HG02759 (cell line): Measurements from ENCODE around the gene HLA-DRB5.
"Not testable (repeated sequence)": the region's sequence is repeated elsewhere in the genome, so short reads cannot be mapped to it uniquely, and the experiment has no call there.

Experiments
- ATAC-seq: cut with Tn5 transposase; IDR thresholded peaks from one replicate; pipeline ENCODE4 v1.9.1; 2021; ENCODE audit warnings: mild to moderate bottlenecking, moderate library complexity; ENCODE audit not compliant: unreplicated experiment

The HLA-DRB5 gene

DNA sequence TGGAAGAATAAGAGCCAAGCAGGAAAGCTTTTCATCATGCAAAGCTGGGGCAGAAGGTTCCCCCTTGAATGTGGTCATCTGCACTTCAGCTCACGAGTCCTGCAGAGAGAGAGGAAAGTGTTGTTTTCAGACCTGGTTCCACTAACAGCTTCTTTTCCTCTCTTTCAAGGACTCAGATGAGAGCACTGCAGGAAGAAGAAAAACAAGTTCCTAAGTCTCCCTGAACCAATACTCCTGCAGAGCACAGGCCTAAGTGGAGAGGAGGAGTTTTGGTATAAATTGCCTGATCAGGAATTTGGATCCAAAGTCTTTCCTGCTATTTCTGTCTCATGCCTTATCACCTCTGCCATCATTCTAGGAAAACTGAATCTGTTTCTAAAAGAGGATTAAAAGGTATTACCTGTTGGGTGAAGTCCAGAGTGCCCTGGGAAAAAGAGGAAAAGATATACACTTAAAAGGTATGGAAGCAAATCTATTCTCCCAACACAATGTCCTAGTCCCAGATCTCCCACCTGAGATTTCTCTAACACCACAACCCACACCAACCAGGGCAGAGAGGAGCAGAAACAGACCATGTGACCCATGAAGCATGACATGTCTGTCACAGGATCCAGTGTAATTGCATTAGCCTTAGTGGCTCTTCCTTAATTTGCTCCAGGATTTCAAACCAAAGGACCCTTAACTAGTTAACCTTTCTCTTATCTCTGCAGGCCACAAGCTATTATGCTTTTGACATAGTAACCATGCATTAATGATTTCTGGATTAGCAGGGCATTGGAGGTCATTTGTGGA is 12.2 kb downstream of the HLA-DRB5 start:
- ATAC-seq = no peak

GRCh38 chr6:32501016-32501415 is 29.1 kb downstream of the HLA-DRB5 start:
- no peak for ATAC-seq

DNA sequence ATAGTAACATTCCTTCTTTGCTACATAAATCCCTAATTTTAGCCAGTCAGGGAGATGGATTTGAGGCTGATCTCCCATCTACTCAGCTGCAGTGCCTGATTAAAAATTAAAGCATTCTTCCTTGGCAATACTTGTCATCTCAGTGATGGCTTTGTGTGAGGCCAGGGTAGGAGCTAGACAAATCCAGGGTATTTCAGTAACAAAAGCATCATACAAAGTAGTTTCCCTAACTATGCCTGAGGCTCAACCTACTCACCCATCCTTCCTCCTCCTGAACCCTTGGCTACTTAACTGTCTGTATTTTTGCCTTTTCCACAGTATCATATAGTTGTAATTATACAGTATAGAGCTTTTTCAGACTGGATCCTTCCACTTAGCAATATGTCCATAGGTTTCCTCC is 37.7 kb downstream of the HLA-DRB5 start:
- ATAC-seq = no peak

GRCh38 chr6:32491700-32492099 is 38.4 kb downstream of the HLA-DRB5 start:
- ATAC-seq = no peak

GRCh38 chr6:32488083-32488482 is 42.0 kb downstream of the HLA-DRB5 start:
- no peak for ATAC-seq

DNA sequence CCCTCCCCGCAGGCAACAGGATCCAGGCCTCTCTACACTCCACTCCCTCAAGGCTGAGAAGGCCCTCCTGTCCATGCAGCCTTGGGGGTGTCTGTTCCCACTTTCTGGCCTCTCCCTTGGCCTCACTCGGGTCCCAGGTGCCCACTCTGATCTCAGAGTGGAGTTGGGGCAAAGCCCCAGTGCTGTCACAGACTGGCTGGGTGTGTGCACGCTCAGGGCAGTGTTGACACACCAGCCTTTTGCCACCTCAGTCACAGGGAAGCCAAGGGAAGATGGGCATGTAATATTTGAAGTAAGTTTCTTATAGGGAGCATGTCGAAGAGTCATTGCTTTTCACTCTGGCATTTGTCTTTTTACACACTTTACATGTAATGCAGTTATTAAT is 45.5 kb downstream of the HLA-DRB5 start:
- ATAC-seq = no peak

DNA sequence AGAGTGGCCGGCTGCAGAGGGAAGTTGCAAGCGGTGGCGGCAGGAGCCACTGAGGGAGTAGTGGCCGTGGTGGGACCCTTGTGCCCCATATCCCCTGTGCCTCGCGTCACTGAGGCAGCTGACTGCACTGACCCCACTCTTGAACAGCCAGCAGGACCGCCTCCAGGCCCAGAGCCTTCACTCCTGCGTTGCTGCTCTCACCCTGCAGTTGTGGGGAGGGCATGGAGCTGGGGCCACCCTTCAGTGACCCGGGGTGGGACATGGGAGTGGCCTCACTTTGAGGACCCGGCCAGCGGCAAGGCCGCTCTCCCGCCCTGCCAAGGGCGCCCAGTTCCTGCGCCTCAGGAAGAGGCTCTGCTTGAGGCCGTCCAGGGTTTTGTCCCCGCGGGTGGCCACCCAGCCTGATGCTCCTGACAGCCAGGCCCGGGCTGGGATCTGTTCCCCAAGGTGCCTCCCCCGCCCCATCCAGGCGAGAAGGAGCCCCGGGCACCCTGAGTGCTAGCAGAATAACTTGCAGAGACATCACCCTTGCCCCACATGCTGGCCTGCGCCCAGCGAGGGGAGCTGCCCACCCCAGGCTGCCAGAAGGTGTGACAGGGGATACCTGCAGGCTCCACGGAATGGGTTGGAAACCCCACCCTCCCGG is 46.0 kb downstream of the HLA-DRB5 start:
- ATAC-seq = no peak

DNA sequence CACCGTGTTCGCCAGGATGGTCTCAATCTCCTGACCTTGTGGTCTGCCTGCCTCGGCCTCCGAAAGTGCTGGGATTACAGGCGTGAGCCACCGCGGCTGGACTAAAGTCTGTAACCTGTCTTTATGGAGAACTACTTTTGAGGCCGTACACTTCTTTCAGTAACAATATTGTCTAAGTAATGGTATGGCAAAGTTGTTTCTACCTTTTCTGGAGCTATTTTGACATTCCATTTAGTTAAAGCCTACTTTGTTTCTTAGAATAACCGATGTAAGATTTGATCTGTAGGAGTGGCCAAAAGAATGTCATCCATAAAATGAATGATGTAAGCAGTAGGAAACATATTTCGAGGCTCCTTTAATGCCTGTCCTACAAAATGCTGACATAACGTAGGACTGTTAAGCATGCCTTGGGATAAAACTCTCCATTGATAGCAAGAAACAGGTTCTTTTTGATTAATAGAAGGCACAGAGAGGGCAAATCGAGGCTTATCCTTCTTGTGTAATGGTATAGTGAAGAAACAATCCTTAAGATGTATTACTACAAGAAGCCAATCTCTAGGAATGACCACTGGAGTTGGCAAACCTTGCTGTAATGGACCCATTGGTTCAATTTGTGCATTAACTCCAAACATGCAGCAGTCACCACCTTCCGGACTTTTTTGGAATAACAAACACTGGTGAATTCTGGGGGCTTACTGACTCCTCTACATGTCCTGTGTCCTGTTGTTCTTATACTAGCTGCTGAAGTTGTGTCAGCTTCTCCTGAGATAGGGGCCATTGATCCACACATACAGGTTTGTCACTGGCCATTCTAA is 54.5 kb downstream of the HLA-DRB5 start:
- ATAC-seq = no peak

GRCh38 chr6:32473376-32474348 is 56.4 kb downstream of the HLA-DRB5 start:
- peak; percentile 93 for ATAC-seq

GRCh38 chr6:32472781-32473375 is 57.2 kb downstream of the HLA-DRB5 start:
- peak; percentile 11 for ATAC-seq

- ATAC-seq = not testable (repeated sequence)
Measured at GRCh38 chr6:32467743-32468503, 62.2 kb downstream of the HLA-DRB5 start.
